Fibroblast of lung (primary cell): Measurements from ENCODE around the gene NEUROG2. TPM values are rescaled to one million over a fixed set of nuclear protein-coding genes. Genes with fewer than 3 reads are reported as not detected.
A peak's percentile ranks its signal among the peaks of the same experiment; 100 is the strongest.

Experiments used
- DNase-seq, 2 donors: peaks; one replicate each; pipeline versions ENCODE4 v3.0.0 to v3.0.0-alpha.2; 2010; ENCODE audit warnings: low read depth in 2 of 2
- H2AFZ ChIP-seq: 2 replicates; pipeline ENCODE4 v1.5.1; 2012; ENCODE audit warnings: low read length, control low read depth, inconsistent platforms
- H3K27ac ChIP-seq: 2 replicates; pipeline ENCODE4 v1.5.1; 2011; ENCODE audit warnings: low read length, control low read depth; ENCODE audit not compliant: insufficient read depth
- H3K27me3 ChIP-seq: 2 replicates; pipeline ENCODE4 v1.5.1; 2011; ENCODE audit warnings: mild to moderate bottlenecking, low read length; ENCODE audit not compliant: control insufficient read depth, insufficient read depth
- H3K36me3 ChIP-seq: 2 replicates; pipeline ENCODE4 v1.5.1; 2011; ENCODE audit warnings: low read length; ENCODE audit not compliant: control insufficient read depth, insufficient read depth
- H3K4me1 ChIP-seq: 2 replicates; pipeline ENCODE4 v1.5.1; 2011; ENCODE audit warnings: low read length; ENCODE audit not compliant: control insufficient read depth, insufficient read depth; ENCODE audit errors: extremely low read depth
- H3K4me2 ChIP-seq: 2 replicates; pipeline ENCODE4 v1.5.1; 2011; ENCODE audit warnings: low read length, control low read depth; ENCODE audit not compliant: insufficient read depth; ENCODE audit errors: extremely low read depth
- H3K4me3 ChIP-seq, 4 experiments: fragments of 200-600 bp in 1 of 4; sonication (generic) in 1 of 4; replicated peaks in 1 of 4; 2 replicates each; pipeline ENCODE4 v1.5.1; 2011 to 2016; ENCODE audit warnings: low read length in 4 of 4, low read depth in 3 of 4, mild to moderate bottlenecking in 3 of 4, control low read depth in 2 of 4, inconsistent platforms in 1 of 4, mixed read lengths in 1 of 4; ENCODE audit not compliant: insufficient read depth in 1 of 4; ENCODE audit errors: control extremely low read depth in 1 of 4
- H3K79me2 ChIP-seq: 2 replicates; pipeline ENCODE4 v1.5.1; 2012; ENCODE audit warnings: mild to moderate bottlenecking, low read length, inconsistent platforms; ENCODE audit not compliant: control insufficient read depth, insufficient read depth
- H3K9ac ChIP-seq: 2 replicates; pipeline ENCODE4 v1.5.1; 2011; ENCODE audit warnings: mild to moderate bottlenecking, low read length, control low read depth; ENCODE audit not compliant: insufficient read depth
- H3K9me3 ChIP-seq: 2 replicates; pipeline ENCODE4 v1.5.1; 2012; ENCODE audit warnings: low read depth, low read length; ENCODE audit not compliant: control insufficient read depth, insufficient read depth
- H4K20me1 ChIP-seq: 2 replicates; pipeline ENCODE4 v1.5.1; 2011; ENCODE audit warnings: low read length; ENCODE audit not compliant: control insufficient read depth, insufficient read depth; ENCODE audit errors: extremely low read depth
- CTCF ChIP-seq, 2 donors: IDR thresholded peaks in 1 of 2; conservative IDR thresholded peaks in 1 of 2; 1 replicate in 1 of 2; 2 replicates in 1 of 2; pipeline ENCODE4 v1.5.1; 2011 to 2012; ENCODE audit warnings: low read length in 2 of 2, control low read depth in 1 of 2, inconsistent platforms in 1 of 2, low read depth in 1 of 2, mild to moderate bottlenecking in 1 of 2
- EZH2 ChIP-seq: IDR thresholded peaks from 2 replicates; pipeline ENCODE4 v1.5.1; 2012; ENCODE audit warnings: low read length, control low read depth, mild to moderate bottlenecking; ENCODE audit errors: missing control alignments
- polyA minus RNA-seq: library from RNA; depleted of rRNA, polyadenylated mRNA; stranded (reverse); fragments of >200 nt; gene quantifications from 2 replicates; pipeline ENCODE4 v1.2.3, GENCODE V29; 2011; ENCODE audit warnings: low replicate concordance
- polyA plus RNA-seq, 2 donors: library from polyadenylated mRNA; depleted of rRNA in 1 of 2; stranded (reverse) in 1 of 2; unstranded in 1 of 2; fragments of >200 nt; gene quantifications; 2 replicates each; pipeline ENCODE4 v1.2.1, GENCODE V29; 2011 to 2012; ENCODE audit warnings: missing spikeins in 1 of 2
- total RNA-seq: library from RNA; depleted of rRNA; stranded (reverse); fragments of >200 nt; gene quantifications from 2 replicates; pipeline ENCODE4 v1.2.1, GENCODE V29; 2014

NEUROG2 gene
- total RNA-seq (not detected in 2 replicates), polyA plus RNA-seq (not detected in 2 replicates), polyA minus RNA-seq (not detected in 2 replicates)
- polyA plus RNA-seq (2012), result not detected in 2 replicates

DNA sequence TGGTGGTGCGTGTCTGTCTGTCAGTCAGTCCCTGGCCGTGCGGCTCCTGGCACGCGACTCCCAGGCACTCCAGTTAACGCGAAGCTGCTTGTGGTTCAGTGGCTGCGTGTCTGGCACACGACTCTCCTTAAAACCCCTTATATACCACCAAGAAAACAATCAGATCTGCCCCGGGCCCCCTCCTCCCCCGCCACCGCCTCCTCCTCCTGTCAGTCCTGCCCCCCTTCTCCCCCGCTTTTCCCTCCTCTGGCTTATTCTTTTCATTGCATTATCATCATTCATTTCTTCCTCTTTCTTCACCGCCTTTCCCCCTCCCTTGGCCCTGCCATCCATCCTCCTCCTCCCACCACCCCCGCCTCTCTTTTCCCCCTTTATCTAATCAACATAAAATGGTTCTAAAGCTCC lies at the start of gene NEUROG2:
Gene NEUROG2, minus strand, starts transcription at position 115 of the 405 bp plus-strand sequence. CDS start 705 bp downstream, outside the sequence.
- Histone ChIP-seq H3K36me3 (no peaks in the 10 kb centered on the region), H3K79me2 (no peaks in the 10 kb centered on the region), H4K20me1 (no peaks in the 10 kb centered on the region), H3K27me3 (peaks cover 83% of the 10 kb centered on the region), H3K4me3 (peak within 1 kb of the TSS; percentile 50 to 57 (median 54)), H3K27ac (no peak within 1 kb of the TSS), H3K4me2 (peak within 1 kb of the TSS; percentile 98), H3K9ac (no peak within 1 kb of the TSS), H3K4me1 (peaks cover 6% of the 10 kb centered on the region), H2AFZ (peak within 1 kb of the TSS; percentile 62), H3K9me3 (no peaks in the 10 kb centered on the region)
- TF ChIP-seq CTCF (conservative IDR thresholded peaks at IDR 0.05 in 1 of 2, IDR thresholded peaks at IDR 0.05 in 1 of 2; ENCODE audit: low read depth in 1 of 2, low read length in 2 of 2) (no peak), EZH2 (no peak)
- no peak for DNase-seq

- Histone ChIP-seq H3K4me2 (no peak overlapping the region), H3K4me3 (no peak overlapping the region), H4K20me1 (no peaks in the 10 kb centered on the region), H3K27ac (no peak overlapping the region), H2AFZ (no peak overlapping the region), H3K4me1 (no peaks in the 10 kb centered on the region), H3K27me3 (no peaks in the 10 kb centered on the region), H3K79me2 (no peaks in the 10 kb centered on the region), H3K9me3 (no peaks in the 10 kb centered on the region), H3K9ac (no peak overlapping the region), H3K36me3 (no peaks in the 10 kb centered on the region)
- DNase-seq, result no peak
- TF ChIP-seq EZH2, result no peak
- TF ChIP-seq CTCF (conservative IDR thresholded peaks at IDR 0.05 in 1 of 2, IDR thresholded peaks at IDR 0.05 in 1 of 2; ENCODE audit: low read depth in 1 of 2, low read length in 2 of 2), result no peak
Measured at GRCh38 chr4:112564706-112565270, 48.8 kb upstream of the NEUROG2 start.

DNA sequence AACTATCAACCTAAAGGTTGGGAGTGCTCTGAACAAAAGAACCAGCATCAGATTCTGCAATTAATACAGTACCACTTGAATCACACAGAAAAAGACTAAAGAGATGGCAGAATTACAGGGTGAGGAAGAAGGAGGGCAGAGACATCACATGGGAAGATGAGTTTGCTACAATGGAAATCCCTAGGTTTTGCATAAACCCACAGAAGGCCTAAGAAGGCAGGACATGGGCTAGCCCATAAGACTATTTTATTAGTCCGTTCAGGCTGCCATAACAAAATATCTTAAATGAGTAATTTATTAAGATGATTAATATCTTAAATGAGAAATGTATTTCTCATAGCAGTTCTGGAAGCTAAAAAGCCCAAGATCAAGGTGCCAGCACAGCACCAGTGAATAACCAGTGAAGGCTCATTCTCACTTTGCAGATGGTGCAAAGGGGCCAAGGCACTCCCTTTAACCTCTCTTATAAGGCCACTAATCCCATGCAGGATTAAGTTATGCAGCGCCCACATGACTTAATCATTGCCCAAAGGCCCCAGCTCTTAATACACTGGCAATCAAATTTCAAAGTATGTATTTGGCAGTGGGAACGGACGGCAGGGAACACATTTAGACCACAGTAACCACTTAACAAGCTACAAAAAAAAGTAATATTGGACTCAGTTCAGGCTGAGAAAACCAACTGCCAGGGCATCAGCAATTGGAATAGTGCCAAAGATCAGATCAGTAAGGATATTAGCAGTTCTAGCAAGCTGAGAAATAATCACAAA lies 47.6 kb upstream of the NEUROG2 start:
- no peak overlapping the region for H2AFZ ChIP-seq
- no peak for DNase-seq
- no peaks in the 10 kb centered on the region for H3K9me3 ChIP-seq
- H3K27ac ChIP-seq, result no peak overlapping the region
- H3K4me3 ChIP-seq, result no peak overlapping the region
- no peak overlapping the region for H3K9ac ChIP-seq
- H3K36me3 ChIP-seq, result no peaks in the 10 kb centered on the region
- no peak for TF ChIP-seq CTCF (conservative IDR thresholded peaks at IDR 0.05 in 1 of 2, IDR thresholded peaks at IDR 0.05 in 1 of 2; ENCODE audit: low read depth in 1 of 2, low read length in 2 of 2)
- TF ChIP-seq EZH2, result no peak
- H3K27me3 ChIP-seq, result no peaks in the 10 kb centered on the region
- H3K4me1 ChIP-seq, result no peaks in the 10 kb centered on the region
- no peaks in the 10 kb centered on the region for H4K20me1 ChIP-seq
- H3K4me2 ChIP-seq, result no peak overlapping the region
- no peaks in the 10 kb centered on the region for H3K79me2 ChIP-seq
